Bone marrow (tissue), 2 donors: Measurements from ENCODE around the gene DCT.
"Not testable (repeated sequence)": the region's sequence is repeated elsewhere in the genome, so short reads cannot be mapped to it uniquely, and the experiment has no call there.

ENCODE experiments used
- DNase-seq, 2 donors: peaks; one replicate each; lab custom pipeline; 2025; lab: John Stamatoyannopoulos, UW

Gene DCT

GRCh38 chr13:94479616-94480015 is at the start of gene DCT:
TSS of gene DCT (minus strand) at chr13:94479682. CDS start at chr13:94479255, 427 bp downstream.
- no peak for DNase-seq

- DNase-seq, result not testable (repeated sequence)
Measured at GRCh38 chr13:94526956-94527355, 47.5 kb upstream of the DCT start.

- no peak for DNase-seq
Measured at GRCh38 chr13:94525781-94526180, 46.3 kb upstream of the DCT start.

DNA sequence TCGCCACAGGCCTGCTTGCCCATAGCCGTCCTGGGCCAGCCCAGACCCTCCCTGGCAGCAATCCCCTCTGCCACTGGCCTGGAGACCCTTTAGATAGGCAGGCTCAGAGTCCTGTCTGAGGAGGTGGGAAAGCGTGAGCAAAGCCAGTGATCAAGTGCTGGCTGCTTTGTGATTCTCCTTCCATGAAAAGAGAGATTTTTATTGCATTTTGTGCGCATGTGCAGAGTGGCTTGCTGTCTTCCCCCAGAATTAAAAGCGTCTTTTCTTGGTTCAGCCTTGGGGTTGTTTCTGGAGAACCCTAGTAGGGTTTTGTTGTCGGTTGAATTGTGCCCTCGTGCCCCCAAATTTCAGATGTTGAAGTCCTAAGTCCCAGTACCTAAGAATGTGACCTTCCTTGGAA is 44.9 kb upstream of the DCT start:
- no peak for DNase-seq

- no peak for DNase-seq
Measured at GRCh38 chr13:94520001-94520400, 40.5 kb upstream of the DCT start.

DNA sequence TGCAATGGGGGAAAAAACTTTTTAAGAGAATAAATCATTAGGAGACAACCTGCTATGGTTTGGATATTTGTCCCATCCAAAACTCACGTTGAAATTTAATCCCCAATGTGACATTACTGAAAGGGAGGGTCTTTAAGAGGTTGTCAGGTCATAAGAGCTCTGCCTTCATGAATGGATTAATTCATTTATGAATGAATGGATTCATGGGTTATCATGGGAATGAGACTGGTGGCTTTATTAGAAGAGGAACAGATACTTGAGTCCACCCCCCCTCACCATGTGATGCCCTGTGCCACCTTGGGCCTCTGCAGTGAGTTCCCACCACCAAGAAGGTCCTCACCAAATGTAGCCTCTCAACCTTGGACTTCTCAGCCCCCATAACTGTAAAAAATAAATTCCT is 37.0 kb upstream of the DCT start:
- no peak for DNase-seq

GRCh38 chr13:94515911-94516310 is 36.4 kb upstream of the DCT start:
- DNase-seq, result no peak

GRCh38 chr13:94515374-94515773 is 35.9 kb upstream of the DCT start:
- DNase-seq, result no peak

- no peak for DNase-seq
Measured at GRCh38 chr13:94513026-94513425, 33.5 kb upstream of the DCT start.

GRCh38 chr13:94505730-94506129 is 26.2 kb upstream of the DCT start:
- DNase-seq, result no peak

DNA sequence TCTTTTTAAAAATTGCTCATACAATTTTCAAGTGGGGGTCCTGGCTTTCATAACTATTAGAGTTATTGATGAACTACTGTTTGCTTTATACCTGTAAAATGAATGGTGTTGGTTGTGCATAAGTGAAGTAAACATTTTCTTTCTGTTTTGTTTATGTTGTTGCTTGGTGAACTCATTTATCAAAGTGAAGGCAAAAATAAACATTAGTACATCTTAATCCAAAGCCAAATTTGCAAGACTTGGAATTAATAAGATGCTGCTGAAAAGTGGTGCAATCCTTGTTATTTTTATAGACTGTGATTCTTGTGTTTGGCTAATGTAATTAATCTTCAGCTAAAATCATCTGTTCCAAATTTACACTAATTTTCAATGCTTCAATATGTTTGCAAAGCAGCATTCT is 24.4 kb upstream of the DCT start:
- no peak for DNase-seq

DNA sequence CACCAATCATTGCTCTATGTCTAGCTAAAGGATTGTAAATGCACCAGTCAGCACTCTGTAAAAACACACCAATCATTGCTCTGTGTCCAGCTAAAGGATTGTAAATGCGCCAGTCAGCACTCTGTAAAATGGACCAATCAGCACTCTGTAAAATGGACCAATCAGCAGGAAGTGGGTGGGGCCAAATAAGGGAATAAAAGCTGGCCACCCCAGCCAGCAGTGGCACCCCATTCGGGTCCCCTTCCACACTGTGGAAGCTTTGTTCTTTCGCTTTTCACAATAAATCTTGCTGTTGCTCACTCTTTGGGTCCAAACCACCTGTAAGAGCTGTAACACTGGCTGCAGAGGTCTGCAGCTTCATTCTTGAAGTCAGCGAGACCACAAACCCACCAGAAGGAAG is 19.3 kb upstream of the DCT start:
- DNase-seq, result not testable (repeated sequence)

- DNase-seq, result no peak
Measured at GRCh38 chr13:94495806-94496205, 16.3 kb upstream of the DCT start.

DNA sequence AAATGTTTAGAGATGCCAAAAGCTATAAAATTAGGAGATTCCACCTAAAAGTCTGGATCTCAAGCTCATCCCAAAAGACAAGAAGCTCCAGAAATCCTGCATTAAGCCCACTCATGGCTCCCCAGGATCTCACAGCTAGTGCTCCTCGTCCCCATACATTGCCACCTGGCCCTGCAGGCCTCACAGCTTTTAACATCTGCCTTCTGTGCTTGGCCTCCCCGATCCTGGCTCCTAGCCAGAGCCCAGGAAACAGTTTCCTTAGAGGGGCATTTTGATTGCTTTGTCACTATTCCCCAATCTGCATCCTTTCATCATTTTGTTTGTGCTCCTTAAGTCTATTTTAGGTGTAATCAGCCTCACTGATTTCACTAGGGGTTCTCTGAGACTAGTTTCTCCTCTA is 14.5 kb upstream of the DCT start:
- DNase-seq, result no peak

GRCh38 chr13:94487043-94487442 is 7.6 kb upstream of the DCT start:
- no peak for DNase-seq

DNA sequence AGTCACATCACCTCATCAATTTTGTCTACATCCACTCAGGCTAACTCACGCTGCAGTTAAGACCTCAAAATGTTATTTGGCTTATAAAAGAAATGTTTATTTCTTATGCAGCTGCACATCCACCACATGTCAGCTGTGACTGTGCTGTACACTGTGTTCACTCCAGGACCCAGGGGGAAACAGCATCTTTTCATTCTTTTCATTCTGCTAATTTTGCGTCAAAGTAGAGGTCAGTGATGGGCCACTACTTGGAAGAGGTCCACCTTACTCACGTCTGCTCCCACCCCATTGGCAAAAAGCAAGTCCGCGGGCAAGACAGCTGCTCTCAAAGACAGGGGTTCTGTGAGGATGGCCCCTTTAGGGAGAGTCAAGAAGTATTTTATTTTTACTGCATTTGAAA is 4.5 kb upstream of the DCT start:
- DNase-seq, result no peak

- DNase-seq, result no peak
Measured at GRCh38 chr13:94481941-94482340, 2.5 kb upstream of the DCT start.

DNA sequence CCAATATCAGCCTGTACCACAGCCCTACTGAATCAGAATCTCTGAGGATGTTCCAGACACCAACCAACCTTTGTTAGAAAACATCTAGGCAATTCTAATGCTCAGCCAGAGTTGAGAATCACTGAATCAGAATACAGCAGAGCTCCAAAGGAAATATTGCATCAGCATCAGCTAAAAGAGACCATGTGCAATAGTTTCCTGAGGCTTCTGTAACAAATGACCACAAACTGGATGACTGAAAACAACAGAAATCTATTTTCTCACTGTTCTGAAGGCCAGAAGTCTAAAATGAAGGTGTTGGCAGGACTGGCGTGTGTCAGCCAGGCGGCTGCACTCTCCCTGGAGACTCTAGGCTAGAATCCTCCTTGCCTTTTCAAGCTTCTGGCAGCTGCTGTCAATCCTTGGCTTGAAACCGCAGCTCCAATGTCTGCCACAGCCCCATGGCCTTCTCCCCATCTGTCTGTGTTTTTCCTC is 1.2 kb upstream of the DCT start:
- no peak for DNase-seq

DNA sequence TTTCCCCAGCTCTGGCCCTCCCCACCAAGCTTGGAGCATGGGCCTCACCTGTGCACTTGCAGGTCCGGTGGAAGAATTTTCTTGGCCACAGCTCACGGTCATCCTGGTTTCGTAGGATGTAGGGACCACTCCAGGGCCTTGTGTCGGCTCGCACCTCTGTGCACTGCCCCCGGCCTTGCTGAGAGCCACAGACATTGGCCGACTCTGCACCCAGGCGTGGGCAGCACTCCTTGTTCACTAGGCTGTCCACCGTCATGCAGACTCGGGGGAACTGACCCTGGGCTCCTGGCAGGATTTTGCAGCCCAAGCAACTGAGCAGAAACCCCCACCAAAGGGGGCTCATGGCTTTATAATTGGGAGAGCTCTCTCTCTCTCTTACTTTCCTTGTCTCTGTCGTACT is 569 bp downstream of the DCT start:
- DNase-seq, result no peak

DNA sequence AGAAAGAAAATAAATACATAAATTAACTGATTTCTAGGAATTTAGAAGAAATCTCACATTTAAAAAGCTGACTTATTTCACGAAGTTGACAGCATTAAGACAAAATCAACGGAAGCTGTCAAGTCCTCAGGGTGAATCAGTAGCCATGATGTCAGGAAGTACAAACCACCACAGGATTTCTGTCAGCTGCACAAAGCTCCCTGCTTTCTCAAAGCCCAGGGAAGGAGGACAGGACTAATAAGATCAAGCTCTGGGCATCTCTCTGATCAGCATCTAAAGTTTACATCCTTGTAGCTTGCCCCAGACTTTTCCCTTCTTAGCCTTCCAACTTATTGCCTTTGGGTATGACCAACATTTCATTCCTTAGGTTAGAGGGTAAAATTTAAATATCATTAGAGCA is 9.4 kb downstream of the DCT start:
- no peak for DNase-seq

DNA sequence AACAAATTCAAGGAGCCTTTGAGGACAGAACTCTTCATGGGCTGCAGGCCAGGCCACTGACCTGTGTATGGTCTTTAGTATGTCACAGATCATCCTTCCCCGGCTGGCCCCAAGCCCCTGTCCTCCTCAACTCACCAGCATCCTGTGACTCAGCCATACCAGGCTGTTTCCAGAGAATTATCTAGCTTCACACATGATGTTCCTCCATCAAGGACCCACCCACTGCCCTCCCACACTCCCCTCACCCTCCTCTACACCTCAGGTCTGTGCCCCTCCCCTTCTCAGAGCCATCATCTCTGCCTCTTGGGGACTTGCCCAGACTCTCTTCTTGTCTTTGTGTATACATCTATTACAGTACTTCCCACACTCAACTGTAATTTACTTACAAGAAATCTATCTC is 14.7 kb downstream of the DCT start:
- DNase-seq, result no peak

DNA sequence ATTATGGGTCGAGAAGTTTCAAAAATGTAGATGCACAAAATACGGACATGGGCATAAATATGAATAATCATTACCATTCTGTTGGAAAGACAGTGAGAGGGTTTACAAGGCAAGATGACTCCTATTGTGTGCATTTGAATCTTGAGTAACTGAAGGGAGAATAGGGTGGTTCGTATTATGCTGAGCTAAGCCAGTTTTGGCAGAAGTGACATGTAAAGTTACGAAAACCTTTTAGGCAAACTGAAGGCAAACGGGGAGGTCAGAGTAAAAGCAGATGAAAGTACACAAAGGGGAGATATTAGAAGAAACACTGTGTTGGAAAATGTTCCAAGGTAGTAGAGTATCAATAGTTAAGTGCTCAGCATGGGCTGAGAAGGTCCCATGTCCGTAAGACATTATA is 16.8 kb downstream of the DCT start:
- DNase-seq, result no peak

GRCh38 chr13:94459116-94459515 is 20.4 kb downstream of the DCT start:
- DNase-seq, result no peak

- DNase-seq, result no peak
Measured at GRCh38 chr13:94455414-94455813, 24.1 kb downstream of the DCT start.

DNA sequence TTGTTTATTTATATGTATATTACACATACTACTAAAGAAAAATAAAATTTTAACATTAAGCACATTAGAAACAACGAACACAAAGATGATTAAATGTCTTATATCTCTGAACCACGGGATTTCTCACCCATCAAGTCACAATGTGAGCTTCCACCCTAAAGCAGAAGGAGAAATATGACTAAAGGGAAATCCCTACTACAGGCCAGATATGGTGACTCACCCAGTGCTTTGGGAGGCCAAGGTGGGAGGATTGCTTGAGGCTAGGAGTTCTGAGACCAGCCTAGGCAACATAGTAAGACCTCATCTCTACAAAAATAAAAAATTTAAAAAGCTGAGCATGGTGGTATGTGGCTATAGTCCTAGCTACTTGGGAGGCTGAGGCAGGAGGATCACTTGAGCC is 24.6 kb downstream of the DCT start:
- DNase-seq, result no peak
